Measurements from ENCODE around the gene FIBP.

The FIBP gene

DNA sequence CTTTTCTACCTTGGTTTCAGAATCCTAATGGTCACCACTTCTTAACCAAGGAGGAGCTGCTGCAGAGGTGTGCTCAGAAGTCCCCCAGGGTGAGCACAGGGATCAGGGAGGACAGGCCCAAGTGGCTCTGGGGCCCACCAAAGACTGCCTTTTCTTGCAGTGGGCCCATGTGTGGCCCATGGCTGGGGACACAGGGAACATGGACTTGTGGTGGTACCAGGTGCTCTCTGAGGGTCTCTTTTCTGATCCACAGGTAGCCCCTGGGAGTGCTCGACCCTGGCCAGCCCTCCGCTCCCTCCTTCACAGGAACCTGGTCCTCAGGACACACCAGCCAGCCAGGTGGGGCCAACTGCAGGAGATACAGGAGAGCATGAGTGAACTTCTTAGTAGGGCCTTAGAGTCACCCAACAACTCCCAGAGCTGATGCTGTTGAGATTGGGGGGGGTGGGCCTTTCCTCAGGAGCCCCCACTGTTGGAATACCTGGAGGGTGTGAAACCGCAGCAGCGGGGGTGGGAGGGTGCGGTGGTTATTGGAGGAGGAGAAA, 26.0 kb downstream of the FIBP start:
- 73% methylated on average over 5 of the region's 5 CpGs for WGBS

DNA sequence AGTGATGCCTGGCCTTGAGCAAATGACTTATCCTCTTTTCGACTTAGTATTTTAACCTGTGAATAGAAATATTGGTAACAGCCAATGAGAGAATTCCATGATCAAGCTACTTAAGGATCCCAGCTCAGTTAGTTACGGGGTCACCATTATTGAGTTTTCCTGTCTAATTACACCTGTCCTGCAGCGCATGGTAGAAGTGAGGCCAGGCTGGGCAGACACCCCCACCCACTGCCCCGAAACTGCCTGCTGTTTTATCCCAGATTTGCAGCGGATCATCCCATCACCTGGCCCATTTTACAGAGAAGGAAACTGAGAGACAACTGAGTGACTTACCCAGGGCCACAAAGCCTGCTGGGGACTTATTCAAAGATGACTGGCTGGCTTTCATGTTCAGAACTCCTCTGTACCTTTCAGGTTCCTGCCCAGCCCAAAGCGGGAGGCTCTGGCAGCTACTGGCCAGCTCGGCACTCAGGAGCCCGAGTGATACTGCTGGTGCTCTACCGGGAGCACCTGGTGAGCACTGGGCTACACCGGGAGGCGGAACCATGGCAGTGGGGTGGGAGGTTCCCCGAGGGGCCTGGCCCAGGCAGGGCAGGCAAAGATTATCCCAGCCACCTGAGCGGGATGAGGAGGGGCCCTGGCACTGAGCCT, 26.6 kb downstream of the FIBP start:
- Histone ChIP-seq H3K4me3 (ENCODE audit: insufficient read depth in 1 of 2, low read depth in 1 of 2, low read length in 2 of 2) (peak overlapping the region in 1 of 2 experiments; percentile 94), H2AK5ac (ENCODE audit: low read length, severe bottlenecking) (peak overlapping the region; percentile 70), H2BK5ac (ENCODE audit: low read depth, low read length, poor library complexity, severe bottlenecking) (no peak overlapping the region), H3K4me1 (ENCODE audit: control insufficient read depth, insufficient read depth, low read depth, low read length) (peaks cover 36% of the 10 kb centered on the region), H3K4ac (ENCODE audit: low read depth in 1 of 2, low read length in 2 of 2) (peak overlapping the region; percentile 55 to 59), H3K9ac (ENCODE audit: low read length) (peak overlapping the region; percentile 96), H3K27me3 (ENCODE audit: control insufficient read depth in 1 of 2, insufficient read depth in 1 of 2, low read length in 2 of 2) (no peaks in the 10 kb centered on the region), H4K8ac (ENCODE audit: low read length) (no peak overlapping the region), H3K18ac (ENCODE audit: low read depth in 1 of 2, low read length in 2 of 2) (no peak overlapping the region), H3K4me2 (ENCODE audit: low read length, poor library complexity, severe bottlenecking) (peak overlapping the region; percentile 91), H3K36me3 (ENCODE audit: control insufficient read depth in 1 of 2, insufficient read depth in 2 of 2, low read depth in 1 of 2, low read length in 2 of 2) (peaks cover 48 to 50% of the 10 kb centered on the region in 2 experiments), H3K27ac (ENCODE audit: low read length, poor library complexity, severe bottlenecking) (peak overlapping the region; percentile 98), H2BK120ac (ENCODE audit: low read depth, low read length) (no peak overlapping the region), H4K91ac (ENCODE audit: low read length) (no peak overlapping the region), H3K23ac (ENCODE audit: low read length in 2 of 2) (peak overlapping the region in 1 of 2 experiments; percentile 42), H2BK15ac (ENCODE audit: low read depth, poor library complexity, severe bottlenecking) (no peak overlapping the region), H2BK12ac (ENCODE audit: low read length in 2 of 2) (peak overlapping the region in 1 of 2 experiments; percentile 55), H3K14ac (ENCODE audit: low read length in 2 of 2) (peak overlapping the region in 1 of 2 experiments; percentile 72), H3K9me3 (ENCODE audit: control insufficient read depth, low read length) (no peaks in the 10 kb centered on the region), H3K79me1 (replicated peaks; ENCODE audit: low read length, poor library complexity, severe bottlenecking) (peaks cover 12% of the 10 kb centered on the region), H2AFZ (ENCODE audit: low read depth, low read length) (no peak overlapping the region)
- no peak for DNase-seq
- 93% methylated on average over 13 of the region's 13 CpGs for WGBS

More for the DNA sequence above, 26.0 kb downstream of the FIBP start:
- peaks cover 54 to 56% of the 10 kb centered on the region in 2 experiments for H3K36me3 ChIP-seq (ENCODE audit: control insufficient read depth in 1 of 2, insufficient read depth in 2 of 2, low read depth in 1 of 2, low read length in 2 of 2)
- no peak overlapping the region for H2BK15ac ChIP-seq (ENCODE audit: low read depth, poor library complexity, severe bottlenecking)
- no peak overlapping the region for H2BK12ac ChIP-seq (ENCODE audit: low read length in 2 of 2)
- no peak overlapping the region for H4K91ac ChIP-seq (ENCODE audit: low read length)
- H2AFZ ChIP-seq (ENCODE audit: low read depth, low read length), result no peak overlapping the region
- H2BK120ac ChIP-seq (ENCODE audit: low read depth, low read length), result no peak overlapping the region
- DNase-seq, result no peak
- peak overlapping the region; percentile 96 for H3K9ac ChIP-seq (ENCODE audit: low read length)
- no peak overlapping the region for H3K4me3 ChIP-seq (ENCODE audit: insufficient read depth in 1 of 2, low read depth in 1 of 2, low read length in 2 of 2)
- H3K4me1 ChIP-seq (ENCODE audit: control insufficient read depth, insufficient read depth, low read depth, low read length), result peaks cover 39% of the 10 kb centered on the region
- no peak overlapping the region for H2BK5ac ChIP-seq (ENCODE audit: low read depth, low read length, poor library complexity, severe bottlenecking)
- H3K4ac ChIP-seq (ENCODE audit: low read depth in 1 of 2, low read length in 2 of 2), result no peak overlapping the region
- H2AK5ac ChIP-seq (ENCODE audit: low read length, severe bottlenecking), result no peak overlapping the region
- H3K18ac ChIP-seq (ENCODE audit: low read depth in 1 of 2, low read length in 2 of 2), result no peak overlapping the region
- H3K9me3 ChIP-seq (ENCODE audit: control insufficient read depth, low read length), result no peaks in the 10 kb centered on the region
- no peak overlapping the region for H4K8ac ChIP-seq (ENCODE audit: low read length)
- no peak overlapping the region for H3K14ac ChIP-seq (ENCODE audit: low read length in 2 of 2)
- no peak overlapping the region for H3K27ac ChIP-seq (ENCODE audit: low read length, poor library complexity, severe bottlenecking)
- no peak overlapping the region for H3K4me2 ChIP-seq (ENCODE audit: low read length, poor library complexity, severe bottlenecking)
- peak overlapping the region in 1 of 2 experiments; percentile 42 for H3K23ac ChIP-seq (ENCODE audit: low read length in 2 of 2)
- H3K27me3 ChIP-seq (ENCODE audit: control insufficient read depth in 1 of 2, insufficient read depth in 1 of 2, low read length in 2 of 2), result no peaks in the 10 kb centered on the region
- peaks cover 12% of the 10 kb centered on the region for H3K79me1 ChIP-seq (replicated peaks; ENCODE audit: low read length, poor library complexity, severe bottlenecking)

DNA sequence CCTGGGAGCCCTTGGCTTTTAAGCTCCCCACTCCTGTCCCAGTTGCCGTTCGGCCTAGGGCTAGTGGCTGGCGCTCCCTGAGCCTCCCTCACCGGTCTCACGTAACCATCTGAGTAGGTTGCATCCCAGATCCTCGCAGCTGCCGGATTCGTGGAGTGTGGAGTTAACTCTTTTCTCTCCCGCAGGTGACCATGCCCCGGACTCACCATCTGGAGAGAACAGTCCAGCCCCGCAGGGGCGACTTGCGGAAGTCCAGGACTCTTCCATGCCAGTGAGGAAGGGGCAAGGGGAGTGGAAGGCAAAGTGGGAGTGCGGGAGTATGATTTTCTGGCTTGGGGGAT, 27.1 kb downstream of the FIBP start:
- H4K91ac ChIP-seq (ENCODE audit: low read length), result peak overlapping the region; percentile 96
- H3K23ac ChIP-seq (ENCODE audit: low read length in 2 of 2), result peak overlapping the region in 1 of 2 experiments; percentile 96
- H3K9ac ChIP-seq (ENCODE audit: low read length), result peak overlapping the region; percentile 96
- H2BK5ac ChIP-seq (ENCODE audit: low read depth, low read length, poor library complexity, severe bottlenecking), result peak overlapping the region; percentile 85
- H3K18ac ChIP-seq (ENCODE audit: low read depth in 1 of 2, low read length in 2 of 2), result peak overlapping the region; percentile 67 to 93
- no peak overlapping the region for H2AFZ ChIP-seq (ENCODE audit: low read depth, low read length)
- no peaks in the 10 kb centered on the region for H3K9me3 ChIP-seq (ENCODE audit: control insufficient read depth, low read length)
- peak overlapping the region in 1 of 2 experiments; percentile 90 for H2BK12ac ChIP-seq (ENCODE audit: low read length in 2 of 2)
- peak overlapping the region; percentile 91 for H3K4me2 ChIP-seq (ENCODE audit: low read length, poor library complexity, severe bottlenecking)
- H3K27ac ChIP-seq (ENCODE audit: low read length, poor library complexity, severe bottlenecking), result peak overlapping the region; percentile 98
- H2BK120ac ChIP-seq (ENCODE audit: low read depth, low read length), result peak overlapping the region; percentile 50
- peak overlapping the region; percentile 93 to 94 for H3K4me3 ChIP-seq (ENCODE audit: insufficient read depth in 1 of 2, low read depth in 1 of 2, low read length in 2 of 2)
- peaks cover 37% of the 10 kb centered on the region for H3K4me1 ChIP-seq (ENCODE audit: control insufficient read depth, insufficient read depth, low read depth, low read length)
- peak overlapping the region; percentile 76 to 98 for H3K4ac ChIP-seq (ENCODE audit: low read depth in 1 of 2, low read length in 2 of 2)
- H3K27me3 ChIP-seq (ENCODE audit: control insufficient read depth in 1 of 2, insufficient read depth in 1 of 2, low read length in 2 of 2), result no peaks in the 10 kb centered on the region
- 7% methylated on average over 14 of the region's 14 CpGs for WGBS
- H2BK15ac ChIP-seq (ENCODE audit: low read depth, poor library complexity, severe bottlenecking), result peak overlapping the region; percentile 97
- peak overlapping the region; percentile 94 for H4K8ac ChIP-seq (ENCODE audit: low read length)
- H3K79me1 ChIP-seq (replicated peaks; ENCODE audit: low read length, poor library complexity, severe bottlenecking), result peaks cover 12% of the 10 kb centered on the region
- peak overlapping the region in 1 of 2 experiments; percentile 99 for H3K14ac ChIP-seq (ENCODE audit: low read length in 2 of 2)
- peaks cover 45 to 48% of the 10 kb centered on the region in 2 experiments for H3K36me3 ChIP-seq (ENCODE audit: control insufficient read depth in 1 of 2, insufficient read depth in 2 of 2, low read depth in 1 of 2, low read length in 2 of 2)
- DNase-seq, result no peak
- peak overlapping the region; percentile 47 for H2AK5ac ChIP-seq (ENCODE audit: low read length, severe bottlenecking)

Measured in mesenchymal stem cell (in vitro differentiated cells and primary cell).